Effector CD4-positive, alpha-beta T cell (primary cell): ENCODE measurements around the gene MAGEA9B.
"Not testable (repeated sequence)": the region's sequence is repeated elsewhere in the genome, so short reads cannot be mapped to it uniquely, and the experiment has no call there.

Source experiments
- DNase-seq: peaks from one replicate; pipeline ENCODE4 v3.0.0-alpha.2; 2020

MAGEA9B gene

DNA sequence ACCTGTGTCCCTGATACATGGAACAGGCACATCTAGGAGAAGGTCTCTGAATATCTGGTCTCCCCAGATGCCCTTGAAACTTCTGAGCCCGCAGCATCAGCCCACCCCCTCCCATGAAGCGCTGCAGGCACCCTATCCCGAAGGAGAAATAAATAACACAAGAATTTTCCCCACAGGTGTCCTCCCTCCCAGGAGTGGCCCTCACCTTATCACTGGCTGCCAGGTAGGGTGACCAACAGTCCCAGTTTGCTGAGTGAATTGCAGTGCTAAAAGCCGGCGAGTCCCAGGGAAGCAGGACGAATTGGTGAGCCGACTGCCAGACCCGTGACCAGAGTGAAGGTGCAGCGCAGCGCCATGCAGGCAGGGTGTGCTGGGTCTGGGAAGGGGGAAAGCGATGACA is 53.3 kb downstream of the MAGEA9B start:
- not testable (repeated sequence) for DNase-seq

DNA sequence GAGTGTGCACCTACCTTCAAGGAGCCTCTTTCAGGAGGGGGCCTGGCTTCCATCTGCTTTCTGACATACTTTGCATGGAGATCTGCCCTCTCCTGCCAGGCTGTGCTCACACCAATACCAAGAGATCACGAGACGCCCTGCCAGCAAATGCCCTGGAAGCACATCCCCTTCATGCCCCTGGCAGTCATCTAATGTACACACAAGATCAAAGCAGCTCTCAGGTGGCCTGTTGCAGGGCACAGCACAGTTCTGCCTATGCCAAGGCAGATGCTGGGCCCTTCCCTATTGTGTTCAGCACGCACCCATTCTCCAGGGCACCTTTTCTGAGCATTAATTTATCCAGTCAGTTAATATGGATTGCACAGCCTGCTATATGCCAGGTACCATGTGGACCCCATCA is 54.4 kb downstream of the MAGEA9B start:
- DNase-seq: not testable (repeated sequence)
